Small intestine (tissue), 7 donors: ENCODE results near the gene CDCA4. TPM values are rescaled to one million over a fixed set of nuclear protein-coding genes. Genes with fewer than 3 reads are reported as not detected.

ENCODE experiments used
- DNase-seq, 2 donors: peaks; one replicate each; pipeline versions ENCODE4 v3.0.0 to v3.0.0-alpha.2; 2013
- FAIRE-seq: peaks from 2 replicates; lab custom pipeline; 2012; peaks lifted over from hg19 to GRCh38; lab: Jason Lieb, UNC
- H3K27ac ChIP-seq, 3 donors: one replicate each; pipeline ENCODE4 v1.5.1; 2013; ENCODE audit warnings: low read length in 2 of 3, mild to moderate bottlenecking in 2 of 3, control low read depth in 1 of 3, inconsistent platforms in 1 of 3, low read depth in 1 of 3, moderate library complexity in 1 of 3
- H3K27me3 ChIP-seq, 3 donors: one replicate each; pipeline ENCODE4 v1.6.1; 2013; ENCODE audit warnings: low read length in 3 of 3, inconsistent platforms in 1 of 3; ENCODE audit not compliant: control insufficient read depth in 3 of 3, insufficient read depth in 3 of 3
- H3K36me3 ChIP-seq, 3 donors: one replicate each; pipeline ENCODE4 v1.6.1; 2013; ENCODE audit warnings: low read length in 3 of 3, inconsistent platforms in 1 of 3, low read depth in 1 of 3, mild to moderate bottlenecking in 1 of 3, moderate library complexity in 1 of 3; ENCODE audit not compliant: control insufficient read depth in 3 of 3, insufficient read depth in 2 of 3
- H3K4me1 ChIP-seq, 3 donors: one replicate each; pipeline ENCODE4 v1.6.1; 2013; ENCODE audit warnings: low read length in 2 of 3, inconsistent platforms in 1 of 3, low read depth in 1 of 3, mild to moderate bottlenecking in 1 of 3, moderate library complexity in 1 of 3; ENCODE audit not compliant: control insufficient read depth in 3 of 3, insufficient read depth in 2 of 3
- H3K4me3 ChIP-seq, 3 donors: one replicate each; pipeline ENCODE4 v1.5.1; 2013; ENCODE audit warnings: low read length in 3 of 3, control low read depth in 1 of 3, inconsistent platforms in 1 of 3, low read depth in 1 of 3, mild to moderate bottlenecking in 1 of 3, moderate library complexity in 1 of 3
- H3K9me3 ChIP-seq, 2 donors: one replicate each; pipeline ENCODE4 v1.6.1; 2013; ENCODE audit warnings: low read depth in 1 of 2, low read length in 1 of 2; ENCODE audit not compliant: control insufficient read depth in 2 of 2, insufficient read depth in 1 of 2
- WGBS, 3 donors: extraction: QIAGEN DNeasy Blood & Tissue Kit; methylation state at CpG; one replicate each; pipeline ENCODE4 v1.1.7; 2013; 5-methylcytosine and 5-hydroxymethylcytosine counted together
- polyA plus RNA-seq, 4 donors: library from polyadenylated mRNA; stranded (reverse) in 3 of 4; unstranded in 1 of 4; fragments of 200-250 nt in 3 of 4; fragments of 120-200 nt in 1 of 4; gene quantifications; one replicate each; pipeline versions ENCODE4 v1.2.1 to v1.2.3, GENCODE V29; 2013
- donor health status: healthy with polysubstance abuse.
- donor health status: control.
- donor health status: control.
- donor health status: Bipolar disorder and iron deficiency.
- donor health status: healthy.

Gene CDCA4
- polyA plus RNA-seq, 4 donors, result 2.7 to 11.3 (median 6.9) TPM

- H3K27me3 ChIP-seq, result peaks cover 0 to 4% (median 0%) of the 10 kb centered on the region in 3 donors
- H3K4me1 ChIP-seq, result peaks cover 0 to 8% (median 0%) of the 10 kb centered on the region in 3 donors
- FAIRE-seq, result no peak
- no peaks in the 10 kb centered on the region for H3K36me3 ChIP-seq
- WGBS, 3 donors, result 62 to 81% (median 72%) methylated on average over 10 of the region's 10 CpGs
- no peak overlapping the region for H3K4me3 ChIP-seq
- no peaks in the 10 kb centered on the region for H3K9me3 ChIP-seq
- no peak for DNase-seq
- H3K27ac ChIP-seq, result no peak overlapping the region
Measured at GRCh38 chr14:104982548-104983230, 38.2 kb downstream of the CDCA4 start.

GRCh38 chr14:104981699-104982541 lies 39.0 kb downstream of the CDCA4 start:
- Histone ChIP-seq H3K36me3 (no peaks in the 10 kb centered on the region), H3K4me1 (peaks cover 0 to 16% (median 1%) of the 10 kb centered on the region in 3 donors)
- no peak for FAIRE-seq

GRCh38 chr14:104980611-104981531 lies 40.0 kb downstream of the CDCA4 start:
- Histone ChIP-seq H3K36me3 (no peaks in the 10 kb centered on the region), H3K4me3 (no peak overlapping the region), H3K9me3 (no peaks in the 10 kb centered on the region), H3K27me3 (peaks cover 0 to 20% (median 4%) of the 10 kb centered on the region in 3 donors), H3K4me1 (peaks cover 0 to 20% (median 1%) of the 10 kb centered on the region in 3 donors), H3K27ac (no peak overlapping the region)
- 81 to 86% (median 83%) methylated on average over 19 to 22 of the region's 22 CpGs for WGBS, 3 donors
- FAIRE-seq, result no peak
- no peak for DNase-seq

More at GRCh38 chr14:104981699-104982541, 39.0 kb downstream of the CDCA4 start:
- Histone ChIP-seq H3K4me3 (no peak overlapping the region), H3K27me3 (peaks cover 0 to 12% (median 4%) of the 10 kb centered on the region in 3 donors), H3K9me3 (no peaks in the 10 kb centered on the region), H3K27ac (no peak overlapping the region)
- WGBS, 3 donors, result 60 to 77% (median 64%) methylated on average over 17 of the region's 17 CpGs
- DNase-seq, result no peak

- FAIRE-seq, result no peak
- no peak for DNase-seq
- Histone ChIP-seq H3K4me3 (no peak overlapping the region), H3K4me1 (peaks cover 0 to 25% (median 1%) of the 10 kb centered on the region in 3 donors), H3K27me3 (peaks cover 0 to 20% (median 4%) of the 10 kb centered on the region in 3 donors), H3K9me3 (no peaks in the 10 kb centered on the region), H3K36me3 (no peaks in the 10 kb centered on the region), H3K27ac (no peak overlapping the region)
- WGBS, 3 donors, result 33 to 65% (median 47%) methylated on average over 19 of the region's 19 CpGs
Measured at GRCh38 chr14:104979758-104980610, 40.9 kb downstream of the CDCA4 start.

- Histone ChIP-seq H3K4me3 (peak overlapping the region in 1 of 3 donors; percentile 30), H3K36me3 (no peaks in the 10 kb centered on the region), H3K27ac (no peak overlapping the region), H3K9me3 (no peaks in the 10 kb centered on the region), H3K4me1 (peaks cover 0 to 30% (median 1%) of the 10 kb centered on the region in 3 donors), H3K27me3 (peaks cover 0 to 20% (median 4%) of the 10 kb centered on the region in 3 donors)
- 28 to 51% (median 44%) methylated on average over 31 to 32 of the region's 32 CpGs for WGBS, 3 donors
- DNase-seq (no peak), FAIRE-seq (no peak)
Measured at GRCh38 chr14:104978746-104979691, 41.9 kb downstream of the CDCA4 start.

GRCh38 chr14:104977681-104978653 lies 42.9 kb downstream of the CDCA4 start, which contains the start of gene AHNAK2:
Gene AHNAK2, minus strand, starts transcription at chr14:104978374. Its CDS starts 137 bp downstream, at chr14:104978237.
- Histone ChIP-seq H3K36me3 (no peaks in the 10 kb centered on the region), H3K4me1 (peaks cover 0 to 39% (median 1%) of the 10 kb centered on the region in 3 donors), H3K27me3 (peaks cover 0 to 25% (median 4%) of the 10 kb centered on the region in 3 donors), H3K9me3 (no peaks in the 10 kb centered on the region), H3K27ac (no peak within 1 kb of the TSS), H3K4me3 (peak within 1 kb of the TSS in 2 of 3 donors; percentile 36 to 46)
- no peak for FAIRE-seq
- 3 to 7% (median 3%) methylated on average over 41 to 111 of the region's 111 CpGs for WGBS, 3 donors
- DNase-seq, result peak; percentile 60 to 86
